CD14-positive monocyte (primary cell): ENCODE measurements around the gene EML6. TPM values are rescaled to one million over a fixed set of nuclear protein-coding genes. Genes with fewer than 3 reads are reported as not detected.
"Not testable (repeated sequence)": the region's sequence is repeated elsewhere in the genome, so short reads cannot be mapped to it uniquely, and the experiment has no call there.

Source experiments
- DNase-seq, 3 donors: peaks; one replicate each; pipeline ENCODE4 v3.0.0-alpha.2; 2011 to 2022
- H2AFZ ChIP-seq: 2 replicates; pipeline ENCODE4 v1.6.0; 2012; ENCODE audit warnings: mild to moderate bottlenecking, low read depth, low read length, inconsistent platforms; ENCODE audit not compliant: insufficient read depth, poor library complexity, severe bottlenecking
- H3K27ac ChIP-seq, 2 donors: 1 replicate in 1 of 2; 2 replicates in 1 of 2; pipeline ENCODE4 v1.5.1; 2012 to 2013; ENCODE audit warnings: low read length in 2 of 2, control low read depth in 1 of 2, inconsistent platforms in 1 of 2, low read depth in 1 of 2, mild to moderate bottlenecking in 1 of 2
- H3K27me3 ChIP-seq, 2 donors: one replicate each; pipeline versions ENCODE4 v1.6.0 to v1.6.1; 2011 to 2013; ENCODE audit warnings: low read length in 2 of 2; ENCODE audit not compliant: control insufficient read depth in 2 of 2, insufficient read depth in 2 of 2
- H3K36me3 ChIP-seq, 2 donors: replicated peaks in 1 of 2; 1 replicate in 1 of 2; 2 replicates in 1 of 2; pipeline versions ENCODE4 v1.5.1 to v1.6.1; 2012 to 2013; ENCODE audit warnings: low read length in 2 of 2, control low read depth in 1 of 2, inconsistent platforms in 1 of 2, mild to moderate bottlenecking in 1 of 2; ENCODE audit not compliant: insufficient read depth in 2 of 2, control insufficient read depth in 1 of 2
- H3K4me1 ChIP-seq, 2 donors: 1 replicate in 1 of 2; 2 replicates in 1 of 2; pipeline versions ENCODE4 v1.5.1 to v1.6.1; 2012 to 2013; ENCODE audit warnings: low read length in 2 of 2, control low read depth in 1 of 2, inconsistent platforms in 1 of 2, mild to moderate bottlenecking in 1 of 2, moderate library complexity in 1 of 2; ENCODE audit not compliant: insufficient read depth in 2 of 2, control insufficient read depth in 1 of 2
- H3K4me2 ChIP-seq: replicated peaks from 2 replicates; pipeline ENCODE3; 2012; ENCODE audit warnings: low read length, moderate library complexity, mild to moderate bottlenecking; ENCODE audit not compliant: poor library complexity, severe bottlenecking; ENCODE audit errors: extremely low read depth
- H3K4me3 ChIP-seq, 3 experiments: fragments of 200-600 bp in 1 of 3; sonication (generic) in 1 of 3; replicated peaks in 1 of 3; 1 replicate in 2 of 3; 2 replicates in 1 of 3; pipeline ENCODE4 v1.5.1; 2011 to 2013; ENCODE audit warnings: low read length in 3 of 3, mild to moderate bottlenecking in 3 of 3, control low read depth in 2 of 3, low read depth in 2 of 3, inconsistent platforms in 1 of 3, moderate library complexity in 1 of 3
- H3K79me2 ChIP-seq: 2 replicates; pipeline ENCODE4 v1.6.0; 2012; ENCODE audit warnings: mild to moderate bottlenecking, control low read depth, inconsistent platforms, low read length, moderate library complexity; ENCODE audit not compliant: insufficient read depth
- H3K9ac ChIP-seq: 2 replicates; pipeline ENCODE4 v1.6.0; 2017; ENCODE audit warnings: low read length, mild to moderate bottlenecking; ENCODE audit not compliant: insufficient read depth, poor library complexity, severe bottlenecking
- H3K9me3 ChIP-seq, 2 donors: replicated peaks in 1 of 2; 1 replicate in 1 of 2; 2 replicates in 1 of 2; pipeline versions ENCODE4 v1.5.1 to v1.6.1; 2012 to 2013; ENCODE audit warnings: low read length in 2 of 2, control low read depth in 1 of 2; ENCODE audit not compliant: control insufficient read depth in 1 of 2, insufficient read depth in 1 of 2
- H4K20me1 ChIP-seq: 2 replicates; pipeline ENCODE4 v1.6.0; 2012; ENCODE audit warnings: mild to moderate bottlenecking, low read length, control low read depth, moderate library complexity; ENCODE audit not compliant: insufficient read depth
- H3K27ac Mint-ChIP-seq, 7 donors: one replicate each; pipeline ENCODE4 v1.8.0; 2020; ENCODE audit warnings: mild to moderate bottlenecking in 7 of 7, mixed read lengths in 7 of 7, moderate library complexity in 6 of 7, inconsistent platforms in 2 of 7
- H3K27me3 Mint-ChIP-seq, 3 donors: one replicate each; pipeline ENCODE4 v1.8.0; 2021 to 2022; ENCODE audit warnings: low read depth in 3 of 3, mild to moderate bottlenecking in 3 of 3, mixed read lengths in 3 of 3, moderate library complexity in 3 of 3, inconsistent platforms in 1 of 3
- H3K36me3 Mint-ChIP-seq, 2 donors: one replicate each; pipeline ENCODE4 v1.8.0; 2020; ENCODE audit warnings: mixed read lengths in 2 of 2, inconsistent platforms in 1 of 2, mild to moderate bottlenecking in 1 of 2
- H3K4me1 Mint-ChIP-seq: one replicate; pipeline ENCODE4 v1.8.0; 2020; ENCODE audit warnings: mild to moderate bottlenecking, mixed read lengths
- H3K4me3 Mint-ChIP-seq, 2 donors: one replicate each; pipeline ENCODE4 v1.8.0; 2020; ENCODE audit warnings: mild to moderate bottlenecking in 2 of 2, mixed read lengths in 2 of 2, moderate library complexity in 1 of 2
- H3K9me3 Mint-ChIP-seq, 7 donors: one replicate each; pipeline ENCODE4 v1.8.0; 2020 to 2022; ENCODE audit warnings: mixed read lengths in 7 of 7, mild to moderate bottlenecking in 6 of 7, moderate library complexity in 6 of 7, inconsistent platforms in 2 of 7
- CTCF ChIP-seq: fragments of 200-600 bp; IDR thresholded peaks from one replicate; pipeline ENCODE4 v1.8.0; 2022; ENCODE audit warnings: antibody characterized with exemption, mild to moderate bottlenecking
- WGBS: methylation state at CpG from one replicate; pipeline ENCODE4 v1.1.5; 2013; ENCODE audit warnings: missing lambda C conversion rate; ENCODE audit not compliant: insufficient coverage; 5-methylcytosine and 5-hydroxymethylcytosine counted together
- intact Hi-C, 2 donors: fragments of 100-400 bp; cut with micrococcal nuclease; formaldehyde crosslinking; loops; one replicate each; pipeline versions ENCODE4 v1.15.0 to v1.15.1; 2023
- polyA plus RNA-seq, 3 donors: library from polyadenylated mRNA; depleted of rRNA in 1 of 3; unstranded in 2 of 3; stranded (reverse) in 1 of 3; fragments of 300-500 nt in 2 of 3; fragments of >200 nt in 1 of 3; fragmentation: Illumina TruSeq in 2 of 3; gene quantifications; 1 replicate in 2 of 3; 2 replicates in 1 of 3; pipeline ENCODE4 v1.2.3, GENCODE V29; 2012 to 2021

EML6 gene
- polyA plus RNA-seq, 3 donors, result 0.79 TPM; not detected in 2

GRCh38 chr2:54697934-54698333, 25.5 kb upstream of the EML6 start:
- H3K4me1 ChIP-seq, result no peaks in the 10 kb centered on the region
- Mint-ChIP-seq H3K36me3 (no peaks in the 10 kb centered on the region), H3K9me3 (peaks cover 0 to 5% (median 3%) of the 10 kb centered on the region in 7 donors), H3K27me3 (peaks cover 0 to 5% (median 0%) of the 10 kb centered on the region in 3 donors), H3K4me1 (no peaks in the 10 kb centered on the region), H3K4me3 (no peak overlapping the region), H3K27ac (no peak overlapping the region)
- no peak overlapping the region for H3K9ac ChIP-seq
- intact Hi-C loops, result no loop called here
- H3K4me3 ChIP-seq, result no peak overlapping the region
- no peaks in the 10 kb centered on the region for H3K9me3 ChIP-seq
- no CpG with 5 or more reads among the region's 1 CpG for WGBS
- H3K27me3 ChIP-seq, result no peaks in the 10 kb centered on the region
- H3K4me2 ChIP-seq, result no peak overlapping the region
- no peaks in the 10 kb centered on the region for H4K20me1 ChIP-seq
- H3K79me2 ChIP-seq, result no peaks in the 10 kb centered on the region
- H3K36me3 ChIP-seq, result no peaks in the 10 kb centered on the region
- no peak for DNase-seq
- no peak overlapping the region for H3K27ac ChIP-seq
- no peak overlapping the region for H2AFZ ChIP-seq
- no peak for TF ChIP-seq CTCF

- H3K79me2 ChIP-seq, H3K36me3 Mint-ChIP-seq, H4K20me1 ChIP-seq, H3K4me2 ChIP-seq, H3K27ac ChIP-seq, H3K9me3 ChIP-seq, H3K27me3 ChIP-seq, DNase-seq, H3K9me3 Mint-ChIP-seq, H2AFZ ChIP-seq, H3K4me3 ChIP-seq, H3K4me1 Mint-ChIP-seq, H3K9ac ChIP-seq, intact Hi-C loops, H3K27ac Mint-ChIP-seq, H3K27me3 Mint-ChIP-seq, H3K4me3 Mint-ChIP-seq, H3K4me1 ChIP-seq, H3K36me3 ChIP-seq: not testable (repeated sequence)
- over 99% methylated on average over 15 of the region's 37 CpGs for WGBS
These were observed 24.5 kb upstream of the EML6 start for GRCh38 chr2:54698926-54699325.
